ENCODE data around the gene PHACTR2.
A peak's percentile ranks its signal among the peaks of the same experiment; 100 is the strongest.
"Not testable (repeated sequence)": the region's sequence is repeated elsewhere in the genome, so short reads cannot be mapped to it uniquely, and the experiment has no call there.

PHACTR2 gene

GRCh38 chr6:143773506-143774150 is 95.9 kb downstream of the PHACTR2 start:
- no peak for DNase-seq

- no peak for DNase-seq
Measured at GRCh38 chr6:143774347-143774746, 96.6 kb downstream of the PHACTR2 start.

GRCh38 chr6:143775336-143775735 is 97.6 kb downstream of the PHACTR2 start:
- DNase-seq = no peak

- no peak for DNase-seq
Measured at GRCh38 chr6:143778926-143779325, 101.2 kb downstream of the PHACTR2 start.

- no peak for DNase-seq
Measured at GRCh38 chr6:143782481-143782880, 104.7 kb downstream of the PHACTR2 start.

- DNase-seq = no peak
Measured at GRCh38 chr6:143783077-143783476, 105.3 kb downstream of the PHACTR2 start.

- no peak for DNase-seq
Measured at GRCh38 chr6:143784316-143784715, 106.6 kb downstream of the PHACTR2 start.

- not testable (repeated sequence) for DNase-seq
Measured at GRCh38 chr6:143786371-143786770, 108.6 kb downstream of the PHACTR2 start.

- no peak for DNase-seq
Measured at GRCh38 chr6:143792402-143793279, 114.9 kb downstream of the PHACTR2 start.

- no peak for DNase-seq
Measured at GRCh38 chr6:143793280-143793619, 115.5 kb downstream of the PHACTR2 start.

- not testable (repeated sequence) for DNase-seq
Measured at GRCh38 chr6:143796551-143796950, 118.8 kb downstream of the PHACTR2 start.

- not testable (repeated sequence) for DNase-seq
Measured at GRCh38 chr6:143798487-143798886, 120.7 kb downstream of the PHACTR2 start.

GRCh38 chr6:143802833-143803565 is 125.2 kb downstream of the PHACTR2 start:
- DNase-seq = no peak

- no peak for DNase-seq
Measured at GRCh38 chr6:143803769-143804568, 126.2 kb downstream of the PHACTR2 start.

- DNase-seq = no peak
Measured at GRCh38 chr6:143804835-143805239, 127.1 kb downstream of the PHACTR2 start.

- DNase-seq = peak; percentile 90 to 91
Measured at GRCh38 chr6:143806282-143807102, 128.7 kb downstream of the PHACTR2 start.

GRCh38 chr6:143807103-143807772 is 129.5 kb downstream of the PHACTR2 start:
- DNase-seq = no peak

GRCh38 chr6:143810745-143811144 is 133.0 kb downstream of the PHACTR2 start:
- DNase-seq = no peak

GRCh38 chr6:143811501-143812157 is 133.9 kb downstream of the PHACTR2 start:
- DNase-seq = no peak

GRCh38 chr6:143817621-143818020 is 139.9 kb downstream of the PHACTR2 start:
- no peak for DNase-seq

GRCh38 chr6:143821359-143821758 is 143.6 kb downstream of the PHACTR2 start:
- no peak for DNase-seq

Data from activated T-cell treated with anti-CD3 and anti-CD28 coated beads, Interleukin-2, amount 50 U/mL, for 48 hours (primary cell).